ENCODE measurements around the gene GSTM3.

GSTM3 gene

DNA sequence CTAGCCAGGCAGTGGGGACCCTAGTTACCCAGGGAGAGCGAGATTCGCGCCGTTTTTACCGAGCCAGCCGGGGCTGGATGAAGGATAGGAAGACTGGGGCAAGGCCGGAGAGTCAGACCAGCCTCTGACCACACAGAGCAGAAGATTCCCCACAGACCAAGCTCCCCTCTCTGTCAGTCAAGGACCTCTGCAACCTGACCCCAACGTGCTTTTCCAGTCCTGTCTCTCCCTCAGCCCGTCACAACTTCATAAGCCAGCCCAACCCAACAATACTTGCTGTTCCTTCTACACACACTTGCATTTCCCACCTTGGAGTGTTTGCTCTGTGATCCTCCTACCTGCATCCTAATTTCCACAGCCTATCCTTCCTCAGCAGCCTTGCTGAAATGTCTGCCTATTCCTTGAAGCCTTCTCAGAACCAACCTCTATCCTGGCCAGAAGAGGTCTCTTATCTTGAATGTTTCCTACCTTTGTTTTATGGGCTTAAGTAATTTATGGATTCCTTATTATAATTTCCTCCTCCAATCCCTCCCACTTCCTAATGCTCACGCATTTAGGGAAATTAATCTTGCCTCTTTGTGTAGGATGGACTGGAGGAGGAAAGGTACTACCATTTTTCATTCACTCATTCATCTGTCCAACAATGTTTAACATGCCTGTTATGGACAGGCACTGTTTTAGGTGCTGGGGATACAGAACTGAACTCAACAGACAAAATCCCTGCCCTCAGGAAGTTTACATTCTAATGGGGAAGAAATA lies at the start of gene GSTM3:
Gene GSTM3 (minus strand): TSS at position 424 of the 759 bp plus-strand sequence. CDS start 751 bp downstream, outside the sequence.
- DNase-seq (ENCODE audit: low read depth) = no peak
- TF ChIP-seq, protein P1, sequence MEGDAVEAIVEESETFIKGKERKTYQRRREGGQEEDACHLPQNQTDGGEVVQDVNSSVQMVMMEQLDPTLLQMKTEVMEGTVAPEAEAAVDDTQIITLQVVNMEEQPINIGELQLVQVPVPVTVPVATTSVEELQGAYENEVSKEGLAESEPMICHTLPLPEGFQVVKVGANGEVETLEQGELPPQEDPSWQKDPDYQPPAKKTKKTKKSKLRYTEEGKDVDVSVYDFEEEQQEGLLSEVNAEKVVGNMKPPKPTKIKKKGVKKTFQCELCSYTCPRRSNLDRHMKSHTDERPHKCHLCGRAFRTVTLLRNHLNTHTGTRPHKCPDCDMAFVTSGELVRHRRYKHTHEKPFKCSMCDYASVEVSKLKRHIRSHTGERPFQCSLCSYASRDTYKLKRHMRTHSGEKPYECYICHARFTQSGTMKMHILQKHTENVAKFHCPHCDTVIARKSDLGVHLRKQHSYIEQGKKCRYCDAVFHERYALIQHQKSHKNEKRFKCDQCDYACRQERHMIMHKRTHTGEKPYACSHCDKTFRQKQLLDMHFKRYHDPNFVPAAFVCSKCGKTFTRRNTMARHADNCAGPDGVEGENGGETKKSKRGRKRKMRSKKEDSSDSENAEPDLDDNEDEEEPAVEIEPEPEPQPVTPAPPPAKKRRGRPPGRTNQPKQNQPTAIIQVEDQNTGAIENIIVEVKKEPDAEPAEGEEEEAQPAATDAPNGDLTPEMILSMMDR (IDR thresholded peaks at IDR 0.05; ENCODE audit: control insufficient read depth, insufficient read depth, low read depth, low read length, missing control alignments) = no peak
- H3K4me3 ChIP-seq (ENCODE audit: control insufficient read depth, low read depth, low read length) = peak within 1 kb of the TSS; percentile 85

DNA sequence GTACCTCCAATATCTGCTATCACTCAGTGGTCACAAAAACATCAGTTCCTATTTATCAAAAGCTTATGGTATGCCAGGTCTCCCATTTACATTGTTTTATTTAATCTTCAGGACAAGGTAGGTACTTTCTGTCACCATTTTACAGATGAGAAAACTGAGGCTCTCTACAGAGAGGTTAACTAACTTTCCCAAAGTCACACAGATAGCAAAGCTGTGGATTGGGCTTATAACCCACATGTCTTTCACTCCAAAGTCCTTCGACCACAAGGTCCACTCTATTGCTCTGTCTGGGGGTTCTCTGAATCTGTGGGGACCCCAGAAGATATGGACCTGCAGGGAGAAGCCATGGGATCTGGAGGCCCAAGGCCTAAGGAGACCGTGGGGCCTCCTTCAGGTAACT lies 49.5 kb upstream of the GSTM3 start:
- no peak for DNase-seq (ENCODE audit: low read depth)
- TF ChIP-seq, protein P1 (IDR thresholded peaks at IDR 0.05; ENCODE audit: control insufficient read depth, insufficient read depth, low read depth, low read length, missing control alignments) = no peak
- H3K4me3 ChIP-seq (ENCODE audit: control insufficient read depth, low read depth, low read length) = no peak overlapping the region

GRCh38 chr1:109789551-109790180 lies 48.8 kb upstream of the GSTM3 start:
- TF ChIP-seq, protein P1 (IDR thresholded peaks at IDR 0.05; ENCODE audit: control insufficient read depth, insufficient read depth, low read depth, low read length, missing control alignments) = no peak
- no peak overlapping the region for H3K4me3 ChIP-seq (ENCODE audit: control insufficient read depth, low read depth, low read length)
- no peak for DNase-seq (ENCODE audit: low read depth)

DNA sequence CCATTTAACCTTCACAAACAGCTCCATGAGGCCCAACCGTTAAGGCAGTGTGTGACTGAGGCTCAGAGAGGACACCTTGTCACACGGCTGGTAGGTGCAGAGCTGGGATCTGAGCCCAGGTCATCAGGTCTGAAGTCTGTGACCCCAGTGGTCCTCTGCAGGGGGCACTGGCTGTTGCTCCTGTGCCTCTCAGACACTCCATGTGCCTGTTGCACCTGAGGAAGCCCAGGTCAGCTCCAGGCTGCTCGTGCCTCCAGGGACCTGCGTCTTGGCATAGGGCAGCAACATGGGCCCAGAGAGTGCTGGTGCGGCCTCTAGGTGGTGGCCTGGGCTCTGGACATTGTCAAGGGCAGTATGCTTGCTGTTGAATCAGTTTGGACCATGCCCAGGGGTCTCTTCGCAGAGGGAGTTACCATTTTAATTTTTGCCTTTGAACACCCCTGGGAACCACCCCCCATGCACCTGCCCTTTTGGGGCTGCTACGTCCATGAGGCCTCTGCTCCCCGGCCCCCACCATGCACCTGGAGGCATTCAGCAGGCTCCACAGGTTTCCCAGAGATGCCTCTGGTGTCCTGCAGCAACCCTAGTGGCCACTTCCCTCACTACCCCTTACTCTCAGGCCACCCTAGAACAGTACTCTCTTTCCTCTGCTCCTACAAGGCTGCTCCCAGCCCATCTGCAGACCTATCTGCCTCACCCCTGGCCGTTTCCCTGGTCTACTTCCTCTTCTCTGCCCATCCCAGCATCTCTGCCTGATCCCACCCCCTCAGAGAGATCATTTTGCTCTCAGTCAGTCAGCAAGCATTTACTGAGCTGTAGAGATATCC lies 48.1 kb upstream of the GSTM3 start:
- H3K4me3 ChIP-seq (ENCODE audit: control insufficient read depth, low read depth, low read length) = no peak overlapping the region
- TF ChIP-seq, protein P1 (IDR thresholded peaks at IDR 0.05; ENCODE audit: control insufficient read depth, insufficient read depth, low read depth, low read length, missing control alignments) = peak; percentile 57
- DNase-seq (ENCODE audit: low read depth) = no peak

- TF ChIP-seq, protein P1 (IDR thresholded peaks at IDR 0.05; ENCODE audit: control insufficient read depth, insufficient read depth, low read depth, low read length, missing control alignments) = no peak
- H3K4me3 ChIP-seq (ENCODE audit: control insufficient read depth, low read depth, low read length) = no peak overlapping the region
These were observed 47.2 kb upstream of the GSTM3 start for GRCh38 chr1:109787845-109788601.

More at GRCh38 chr1:109787845-109788601, 47.2 kb upstream of the GSTM3 start:
- no peak for DNase-seq (ENCODE audit: low read depth)
